HG03520 (cell line): ENCODE data around the gene SUDS3.
A peak's percentile ranks its signal among the peaks of the same experiment; 100 is the strongest.

ENCODE experiments used
- ATAC-seq: cut with Tn5 transposase; IDR thresholded peaks from one replicate; pipeline ENCODE4 v1.9.1; 2021; ENCODE audit warnings: mild to moderate bottlenecking, moderate library complexity; ENCODE audit not compliant: unreplicated experiment

The SUDS3 gene

GRCh38 chr12:118356809-118357256 is 19.5 kb upstream of the SUDS3 start:
- no peak for ATAC-seq

GRCh38 chr12:118357257-118358007 is 18.9 kb upstream of the SUDS3 start:
- ATAC-seq = no peak

- no peak for ATAC-seq
Measured at GRCh38 chr12:118358008-118358359, 18.4 kb upstream of the SUDS3 start.

GRCh38 chr12:118358612-118359540 is 17.5 kb upstream of the SUDS3 start:
- ATAC-seq = no peak

- no peak for ATAC-seq
Measured at GRCh38 chr12:118359541-118359915, 16.8 kb upstream of the SUDS3 start.

- ATAC-seq = no peak
Measured at GRCh38 chr12:118361092-118361404, 15.3 kb upstream of the SUDS3 start.

GRCh38 chr12:118361889-118362288 is 14.5 kb upstream of the SUDS3 start:
- no peak for ATAC-seq

- ATAC-seq = no peak
Measured at GRCh38 chr12:118368821-118369220, 7.5 kb upstream of the SUDS3 start.

- ATAC-seq = no peak
Measured at GRCh38 chr12:118370601-118371000, 5.8 kb upstream of the SUDS3 start.

GRCh38 chr12:118371321-118372282 is 4.8 kb upstream of the SUDS3 start:
- ATAC-seq = no peak

GRCh38 chr12:118372541-118373495 is 3.5 kb upstream of the SUDS3 start, which contains the start of gene TAOK3:
Gene TAOK3, minus strand, starts transcription at chr12:118372907. Its CDS starts 117,340 bp downstream, at chr12:118255567.
- ATAC-seq = peak; percentile 70

- no peak for ATAC-seq
Measured at GRCh38 chr12:118373616-118374015, 2.7 kb upstream of the SUDS3 start.

GRCh38 chr12:118374126-118374725 is 2.1 kb upstream of the SUDS3 start:
- ATAC-seq = no peak

- no peak for ATAC-seq
Measured at GRCh38 chr12:118374909-118375308, 1.4 kb upstream of the SUDS3 start.

- no peak for ATAC-seq
Measured at GRCh38 chr12:118375348-118375747, 1.0 kb upstream of the SUDS3 start.

GRCh38 chr12:118377021-118377883 is 897 bp downstream of the SUDS3 start:
- ATAC-seq = no peak

- no peak for ATAC-seq
Measured at GRCh38 chr12:118377884-118378470, 1.6 kb downstream of the SUDS3 start.

GRCh38 chr12:118391424-118391823 is 15.1 kb downstream of the SUDS3 start:
- no peak for ATAC-seq
